CD4-positive, alpha-beta T cell (primary cell): ENCODE measurements around the gene MTHFD1L. TPM values are rescaled to one million over a fixed set of nuclear protein-coding genes. Genes with fewer than 3 reads are reported as not detected.

ENCODE experiments used
- ATAC-seq: fragments of 200-7000 bp; cut with Tn5 transposase; one replicate; pipeline ENCODE4 v1.10.0; 2022; ENCODE audit warnings: mild to moderate bottlenecking; ENCODE audit not compliant: poor library complexity
- CTCF ChIA-PET: fragments of 350-600 bp; sonication (Branson Sonifier 250); formaldehyde crosslinking; loops from one replicate; lab custom pipeline; 2021; ENCODE audit warnings: antibody characterized with exemption, inconsistent platforms; lab: Charles Lee
- POLR2A ChIA-PET: fragments of 350-600 bp; sonication (Branson Sonifier 250); formaldehyde crosslinking; loops from one replicate; lab custom pipeline; 2021; ENCODE audit warnings: antibody characterized with exemption, inconsistent platforms; lab: Charles Lee
- DNase-seq, 14 experiments: peaks; one replicate each; pipeline ENCODE4 v3.0.0-alpha.2; 2013 to 2020; ENCODE audit warnings: mixed read lengths in 2 of 14
- H3K27ac ChIP-seq, 2 donors: one replicate each; pipeline versions ENCODE4 v1.5.1 to v1.7.0; 2013; ENCODE audit warnings: low read length in 2 of 2, low read depth in 1 of 2, mild to moderate bottlenecking in 1 of 2
- H3K27me3 ChIP-seq, 2 experiments: 1 replicate in 1 of 2; 2 replicates in 1 of 2; pipeline versions ENCODE4 v1.6.1 to v1.7.0; 2013; ENCODE audit warnings: low read length in 2 of 2, control low read depth in 1 of 2, mild to moderate bottlenecking in 1 of 2, moderate library complexity in 1 of 2; ENCODE audit not compliant: insufficient read depth in 2 of 2, control insufficient read depth in 1 of 2
- H3K36me3 ChIP-seq: one replicate; pipeline ENCODE4 v1.6.1; 2013; ENCODE audit warnings: low read length, control low read depth; ENCODE audit not compliant: insufficient read depth
- H3K4me1 ChIP-seq: one replicate; pipeline ENCODE4 v1.6.1; 2013; ENCODE audit warnings: low read length, control low read depth; ENCODE audit not compliant: insufficient read depth
- H3K4me3 ChIP-seq: one replicate; pipeline ENCODE4 v1.5.1; 2013; ENCODE audit warnings: mild to moderate bottlenecking, low read length, moderate library complexity
- H3K9me3 ChIP-seq, 2 experiments: 1 replicate in 1 of 2; 2 replicates in 1 of 2; pipeline versions ENCODE4 v1.6.1 to v1.7.0; 2013; ENCODE audit warnings: low read length in 2 of 2, mild to moderate bottlenecking in 2 of 2, control low read depth in 1 of 2, moderate library complexity in 1 of 2; ENCODE audit not compliant: control insufficient read depth in 1 of 2, insufficient read depth in 1 of 2
- H3K27ac Mint-ChIP-seq: one replicate; pipeline ENCODE4 v1.8.0; 2020; ENCODE audit warnings: mixed read lengths
- H3K27me3 Mint-ChIP-seq: one replicate; pipeline ENCODE4 v1.8.0; 2021; ENCODE audit warnings: mixed read lengths
- H3K36me3 Mint-ChIP-seq: one replicate; pipeline ENCODE4 v1.8.0; 2021; ENCODE audit warnings: low read depth, mixed read lengths
- H3K4me1 Mint-ChIP-seq: one replicate; pipeline ENCODE4 v1.8.0; 2021; ENCODE audit warnings: low read depth, mixed read lengths
- H3K4me3 Mint-ChIP-seq: one replicate; pipeline ENCODE4 v1.8.0; 2020; ENCODE audit warnings: mild to moderate bottlenecking, mixed read lengths
- H3K9me3 Mint-ChIP-seq: one replicate; pipeline ENCODE4 v1.8.0; 2020; ENCODE audit warnings: mixed read lengths
- CTCF ChIP-seq: fragments of 200-600 bp; IDR thresholded peaks from one replicate; pipeline ENCODE4 v1.8.0; 2022; ENCODE audit warnings: antibody characterized with exemption, mild to moderate bottlenecking
- intact Hi-C, 2 experiments: fragments of 100-400 bp; cut with DNase I in 1 of 2; cut with micrococcal nuclease in 1 of 2; formaldehyde crosslinking; loops; one replicate each; pipeline versions ENCODE4 v1.15.1 to v1.9.0; 2023 to 2025; cut with DNase I, micrococcal nuclease
- total RNA-seq, 174 experiments: library from RNA in 2 of 174; stranded (reverse) in 2 of 174; gene quantifications; one replicate each; pipeline ENCODE4 v1.2.3 and lab custom pipeline; 2021 to 2026

MTHFD1L gene
- total RNA-seq, 2 experiments from 2014 or later, result 8.8 to 9.7 TPM

- H3K27me3 Mint-ChIP-seq, result no peaks in the 10 kb centered on the region
- Histone ChIP-seq H3K9me3 (no peaks in the 10 kb centered on the region), H3K4me3 (no peak overlapping the region), H3K36me3 (no peaks in the 10 kb centered on the region), H3K27ac (no peak overlapping the region), H3K4me1 (peaks cover 2% of the 10 kb centered on the region), H3K27me3 (no peaks in the 10 kb centered on the region)
- H3K4me1 Mint-ChIP-seq, result peaks cover 4% of the 10 kb centered on the region
- TF ChIP-seq CTCF, result no peak
- DNase-seq (no peak), ATAC-seq (no peak)
- ChIA-PET CTCF (no interaction called here), POLR2A (interaction anchor here (2.2 kb wide), 1 partner anchor 9 kb away, joined by 5 read pairs; no protein-coding TSS in a partner anchor)
- intact Hi-C loops, result loop anchor here (10.0 kb wide), 1 partner anchor 459 kb away; no protein-coding TSS in a partner anchor
- no peak overlapping the region for H3K27ac Mint-ChIP-seq
- H3K4me3 Mint-ChIP-seq, result no peak overlapping the region
- peaks cover 16% of the 10 kb centered on the region for H3K36me3 Mint-ChIP-seq
- H3K9me3 Mint-ChIP-seq, result no peaks in the 10 kb centered on the region
Observed at GRCh38 chr6:151016107-151016506, 150.6 kb downstream of the MTHFD1L start.

- TF ChIP-seq CTCF, result no peak
- H3K9me3 ChIP-seq, result no peaks in the 10 kb centered on the region
- peaks cover 16% of the 10 kb centered on the region for H3K36me3 Mint-ChIP-seq
- CTCF ChIA-PET, result no interaction called here
- no peak overlapping the region for H3K27ac Mint-ChIP-seq
- no peak overlapping the region for H3K4me3 ChIP-seq
- no peaks in the 10 kb centered on the region for H3K36me3 ChIP-seq
- peaks cover 4% of the 10 kb centered on the region for H3K4me1 Mint-ChIP-seq
- ATAC-seq (no peak), DNase-seq (no peak)
- no peaks in the 10 kb centered on the region for H3K9me3 Mint-ChIP-seq
- H3K4me1 ChIP-seq, result peaks cover 2% of the 10 kb centered on the region
- H3K27ac ChIP-seq, result no peak overlapping the region
- intact Hi-C loops, result loop anchor here (10.0 kb wide), 1 partner anchor 457 kb away; no protein-coding TSS in a partner anchor
- H3K27me3 Mint-ChIP-seq, result no peaks in the 10 kb centered on the region
- POLR2A ChIA-PET, result no interaction called here
- no peak overlapping the region for H3K4me3 Mint-ChIP-seq
- no peaks in the 10 kb centered on the region for H3K27me3 ChIP-seq
Observed at GRCh38 chr6:151018046-151018445, 152.5 kb downstream of the MTHFD1L start.

- POLR2A ChIA-PET, result interaction anchor here (0.6 kb wide), 1 partner anchor 279 kb away, joined by 3 read pairs; no protein-coding TSS in a partner anchor
Observed at GRCh38 chr6:151018911-151019782, 153.6 kb downstream of the MTHFD1L start.

More at GRCh38 chr6:151018911-151019782, 153.6 kb downstream of the MTHFD1L start:
- Mint-ChIP-seq H3K4me1 (peaks cover 4% of the 10 kb centered on the region), H3K27ac (no peak overlapping the region), H3K27me3 (no peaks in the 10 kb centered on the region), H3K36me3 (peaks cover 23% of the 10 kb centered on the region), H3K9me3 (no peaks in the 10 kb centered on the region), H3K4me3 (no peak overlapping the region)
- Histone ChIP-seq H3K4me1 (peaks cover 2% of the 10 kb centered on the region), H3K27ac (no peak overlapping the region), H3K27me3 (no peaks in the 10 kb centered on the region), H3K9me3 (no peaks in the 10 kb centered on the region), H3K4me3 (no peak overlapping the region), H3K36me3 (no peaks in the 10 kb centered on the region)
- intact Hi-C loops, result loop anchor here (10.0 kb wide), 1 partner anchor 456 kb away; no protein-coding TSS in a partner anchor
- ATAC-seq, result no peak
- no peak for TF ChIP-seq CTCF
- CTCF ChIA-PET, result no interaction called here
- DNase-seq, result no peak
